Testis (tissue), 2 donors: ENCODE results near the gene POP4.

ENCODE experiments used
- POLR2A ChIP-seq: fragments of 450-650 bp; IDR thresholded peaks from one replicate; pipeline ENCODE4 v1.6.1; 2017; ENCODE audit warnings: antibody characterized with exemption, mild to moderate bottlenecking, moderate library complexity
- TF ChIP-seq, protein P1 (sequence below), 3 experiments: fragments of 450-650 bp in 2 of 3; fragments of 200-600 bp in 1 of 3; sonication (generic) in 1 of 3; IDR thresholded peaks; one replicate each; pipeline ENCODE4 v1.5.1; 2016 to 2019; ENCODE audit warnings: antibody characterized with exemption in 3 of 3, mild to moderate bottlenecking in 2 of 3, moderate library complexity in 1 of 3

DNA sequence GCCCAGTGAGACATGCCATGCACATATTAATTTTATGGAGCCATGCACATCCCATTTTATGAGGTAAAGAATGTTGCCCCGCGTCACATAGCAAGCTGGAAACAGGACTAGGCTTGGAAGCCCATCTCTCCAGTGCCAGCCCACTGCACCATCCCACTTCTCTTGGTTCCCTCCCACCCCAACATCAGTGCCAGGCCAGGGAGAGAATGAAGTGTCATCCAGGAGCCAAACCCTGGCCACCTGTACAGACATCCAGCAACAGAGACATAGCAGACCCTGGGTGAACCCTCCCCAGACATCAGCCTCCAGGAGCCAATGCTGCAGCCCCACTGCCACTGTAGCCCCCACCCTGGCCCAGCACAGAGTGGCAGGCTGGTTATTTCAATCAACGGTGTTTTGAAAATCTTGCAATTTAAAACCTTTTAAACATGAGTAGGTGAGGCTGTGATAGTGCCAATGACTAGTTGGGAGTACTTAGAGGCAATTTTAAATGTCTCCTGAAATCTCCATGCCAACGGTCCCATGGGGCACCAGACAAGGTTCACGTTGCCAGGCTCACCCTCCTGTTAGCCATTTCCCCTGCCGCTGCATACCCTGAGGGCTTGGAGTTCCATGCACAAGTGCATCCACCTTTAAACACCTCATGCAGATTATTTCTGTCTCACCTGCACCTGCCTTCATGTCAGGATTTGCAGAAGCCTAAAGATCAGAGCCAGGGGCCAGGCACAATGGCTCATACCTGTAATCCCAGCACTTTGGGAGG is 45.6 kb upstream of the POP4 start:
- TF ChIP-seq, protein P1, sequence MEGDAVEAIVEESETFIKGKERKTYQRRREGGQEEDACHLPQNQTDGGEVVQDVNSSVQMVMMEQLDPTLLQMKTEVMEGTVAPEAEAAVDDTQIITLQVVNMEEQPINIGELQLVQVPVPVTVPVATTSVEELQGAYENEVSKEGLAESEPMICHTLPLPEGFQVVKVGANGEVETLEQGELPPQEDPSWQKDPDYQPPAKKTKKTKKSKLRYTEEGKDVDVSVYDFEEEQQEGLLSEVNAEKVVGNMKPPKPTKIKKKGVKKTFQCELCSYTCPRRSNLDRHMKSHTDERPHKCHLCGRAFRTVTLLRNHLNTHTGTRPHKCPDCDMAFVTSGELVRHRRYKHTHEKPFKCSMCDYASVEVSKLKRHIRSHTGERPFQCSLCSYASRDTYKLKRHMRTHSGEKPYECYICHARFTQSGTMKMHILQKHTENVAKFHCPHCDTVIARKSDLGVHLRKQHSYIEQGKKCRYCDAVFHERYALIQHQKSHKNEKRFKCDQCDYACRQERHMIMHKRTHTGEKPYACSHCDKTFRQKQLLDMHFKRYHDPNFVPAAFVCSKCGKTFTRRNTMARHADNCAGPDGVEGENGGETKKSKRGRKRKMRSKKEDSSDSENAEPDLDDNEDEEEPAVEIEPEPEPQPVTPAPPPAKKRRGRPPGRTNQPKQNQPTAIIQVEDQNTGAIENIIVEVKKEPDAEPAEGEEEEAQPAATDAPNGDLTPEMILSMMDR (IDR thresholded peaks at IDR 0.05), result no peak
- TF ChIP-seq POLR2A, result no peak
